HCT116 (cell line): ENCODE results near the gene DBNDD2. TPM values are rescaled to one million over a fixed set of nuclear protein-coding genes. Genes with fewer than 3 reads are reported as not detected.

Source experiments
- ATAC-seq: fragments of 200-7000 bp; cut with Tn5 transposase; 2 replicates; pipeline ENCODE4 v1.9.1; 2020; ENCODE audit warnings: mild to moderate bottlenecking, moderate library complexity
- BruUV-seq: library from RNA; stranded (reverse); fragments of 400-500 nt; replicated peaks from 2 replicates; lab custom pipeline; 2021; lab: Mats Ljungman, UMichigan
- CTCF ChIA-PET: fragments of 300-600 bp; sonication (Branson Sonifier 250); formaldehyde crosslinking; loops from one replicate; lab custom pipeline; 2021; ENCODE audit warnings: antibody characterized with exemption; lab: Charles Lee
- POLR2A ChIA-PET: fragments of 300-600, 350-600 bp; sonication (Branson Sonifier 250); formaldehyde crosslinking; loops from one replicate; lab custom pipeline; 2021; ENCODE audit warnings: antibody characterized with exemption; lab: Charles Lee
- RAD21 ChIA-PET, 2 experiments: fragments of 300-600 bp; sonication (Branson Sonifier 250); formaldehyde crosslinking; loops; one replicate each; lab custom pipeline; 2023; ENCODE audit warnings: low total read pairs in 2 of 2; ENCODE audit not compliant: uncharacterized antibody in 2 of 2, unreplicated experiment in 2 of 2, low non-redundant PET in 1 of 2; lab: Charles Lee
- DNase-seq: peaks from one replicate; pipeline ENCODE4 v3.0.0-alpha.2; 2010; ENCODE audit warnings: low read depth, low spot score
- H2AFZ ChIP-seq: fragments of 200-600 bp; shearing (Covaris generic), sonication (generic); 2 replicates; pipeline ENCODE4 v1.6.1; 2017; ENCODE audit warnings: low read depth, mixed run types, mixed read lengths, antibody characterized with exemption, low read length; ENCODE audit not compliant: poor library complexity, severe bottlenecking
- H3K27ac ChIP-seq: 2 replicates; pipeline ENCODE4 v1.5.1; 2012; ENCODE audit warnings: low read depth, low read length
- H3K27me3 ChIP-seq: fragments of 200-600 bp; sonication (generic); 2 replicates; pipeline ENCODE4 v1.6.1; 2016; ENCODE audit warnings: mixed run types, low read length, mixed read lengths; ENCODE audit not compliant: insufficient read depth
- H3K36me3 ChIP-seq, 2 experiments: fragments of 200-500 bp in 1 of 2; fragments of 200-600 bp in 1 of 2; sonication (Bioruptor generic) in 1 of 2; sonication (generic) in 1 of 2; 2 replicates each; pipeline versions ENCODE4 v1.5.1 to v1.6.1; 2014 to 2016; ENCODE audit warnings: low read length in 2 of 2, inconsistent platforms in 1 of 2, mixed read lengths in 1 of 2, mixed run types in 1 of 2; ENCODE audit not compliant: insufficient read depth in 2 of 2, control insufficient read depth in 1 of 2
- H3K4me1 ChIP-seq, 2 experiments: fragments of 200-600 bp in 1 of 2; sonication (generic) in 1 of 2; 2 replicates each; pipeline versions ENCODE4 v1.5.1 to v1.6.1; 2012 to 2017; ENCODE audit warnings: low read length in 2 of 2, inconsistent platforms in 1 of 2, mild to moderate bottlenecking in 1 of 2, mixed read lengths in 1 of 2, mixed run types in 1 of 2, moderate library complexity in 1 of 2; ENCODE audit not compliant: insufficient read depth in 2 of 2, control insufficient read depth in 1 of 2
- H3K4me2 ChIP-seq: fragments of 200-600 bp; sonication (generic); 2 replicates; pipeline ENCODE4 v1.6.1; 2017; ENCODE audit warnings: mixed run types, low read length, mixed read lengths
- H3K4me3 ChIP-seq, 2 experiments: fragments of 200-600 bp in 1 of 2; sonication (generic) in 1 of 2; replicated peaks in 1 of 2; 2 replicates each; pipeline ENCODE4 v1.5.1; 2011 to 2016; ENCODE audit warnings: low read length in 2 of 2, control low read depth in 1 of 2, low read depth in 1 of 2, mild to moderate bottlenecking in 1 of 2, mixed read lengths in 1 of 2, mixed run types in 1 of 2
- H3K79me2 ChIP-seq: fragments of 200-600 bp; sonication (generic); 2 replicates; pipeline ENCODE4 v1.6.1; 2017; ENCODE audit warnings: mild to moderate bottlenecking, mixed run types, low read length, moderate library complexity, mixed read lengths; ENCODE audit not compliant: insufficient read depth
- H3K9ac ChIP-seq: fragments of 200-600 bp; sonication (generic); 2 replicates; pipeline ENCODE4 v1.6.1; 2016; ENCODE audit warnings: low read length, mixed read lengths
- H3K9me2 ChIP-seq: fragments of 200-600 bp; sonication (generic), shearing (Covaris generic); 2 replicates; pipeline ENCODE4 v1.6.1; 2017; ENCODE audit warnings: mixed run types, mild to moderate bottlenecking, moderate library complexity; ENCODE audit not compliant: insufficient read depth
- H3K9me3 ChIP-seq, 2 experiments: fragments of 200-500 bp in 1 of 2; fragments of 200-600 bp in 1 of 2; sonication (Bioruptor generic) in 1 of 2; sonication (generic) in 1 of 2; 2 replicates each; pipeline ENCODE4 v1.6.1; 2014 to 2017; ENCODE audit warnings: low read length in 2 of 2, mixed read lengths in 2 of 2, inconsistent platforms in 1 of 2, low read depth in 1 of 2, mild to moderate bottlenecking in 1 of 2, mixed run types in 1 of 2, moderate library complexity in 1 of 2; ENCODE audit not compliant: control insufficient read depth in 1 of 2, insufficient read depth in 1 of 2
- H4K20me1 ChIP-seq: fragments of 200-600 bp; sonication (generic), shearing (Covaris generic); 2 replicates; pipeline ENCODE4 v1.6.1; 2017; ENCODE audit warnings: mixed run types, mild to moderate bottlenecking, moderate library complexity; ENCODE audit not compliant: insufficient read depth
- CBX3 ChIP-seq: IDR thresholded peaks from 2 replicates; pipeline ENCODE4 v1.6.1; 2012; ENCODE audit warnings: low read depth
- CTCF ChIP-seq, 3 experiments: fragments of 200-600 bp in 1 of 3; sonication (generic) in 1 of 3; IDR thresholded peaks in 2 of 3; conservative IDR thresholded peaks in 1 of 3; 2 replicates each; pipeline ENCODE4 v1.5.1; 2012 to 2017; ENCODE audit warnings: low read depth in 2 of 3, low read length in 2 of 3, antibody characterized with exemption in 1 of 3, borderline replicate concordance in 1 of 3, control low read depth in 1 of 3, mild to moderate bottlenecking in 1 of 3, mixed read lengths in 1 of 3, mixed run types in 1 of 3, moderate library complexity in 1 of 3; ENCODE audit not compliant: insufficient read depth in 1 of 3
- ELF1 ChIP-seq: IDR thresholded peaks from 2 replicates; pipeline ENCODE4 v1.6.1; 2012; ENCODE audit warnings: low read depth, borderline replicate concordance
- EZH2 ChIP-seq: fragments of 200-600 bp; sonication (generic); IDR thresholded peaks from 2 replicates; pipeline ENCODE4 v1.6.1; 2017; ENCODE audit warnings: antibody characterized with exemption, mixed run types
- JUND ChIP-seq: IDR thresholded peaks from 2 replicates; pipeline ENCODE4 v1.6.1; 2012
- POLR2A ChIP-seq: IDR thresholded peaks from 2 replicates; pipeline ENCODE4 v1.7.0; 2011; ENCODE audit warnings: borderline replicate concordance; ENCODE audit not compliant: insufficient read depth, insufficient read length; ENCODE audit errors: extremely low read depth
- POLR2AphosphoS5 ChIP-seq: IDR thresholded peaks from 2 replicates; pipeline ENCODE4 v1.6.1; 2011; ENCODE audit warnings: mild to moderate bottlenecking, low read depth, low read length, moderate library complexity
- RAD21 ChIP-seq: IDR thresholded peaks from 2 replicates; pipeline ENCODE4 v1.6.1; 2012; ENCODE audit warnings: low read depth, mild to moderate bottlenecking
- SP1 ChIP-seq: IDR thresholded peaks from 2 replicates; pipeline ENCODE4 v1.6.1; 2012; ENCODE audit warnings: low read depth
- SRF ChIP-seq: IDR thresholded peaks from 2 replicates; pipeline ENCODE4 v1.6.1; 2012; ENCODE audit warnings: low read depth
- YY1 ChIP-seq: IDR thresholded peaks from 2 replicates; pipeline ENCODE4 v1.6.1; 2011; ENCODE audit warnings: low read length, low read depth, moderate library complexity, mild to moderate bottlenecking; ENCODE audit not compliant: insufficient replicate concordance; ENCODE audit errors: extremely low read depth
- intact Hi-C: fragments of 100-400 bp; cut with micrococcal nuclease; formaldehyde crosslinking; loops from 2 replicates; pipeline ENCODE4 v1.10.0; 2022
- total RNA-seq: library from RNA; stranded (reverse); gene quantifications from one replicate; pipeline ENCODE4 v1.2.1, GENCODE V29; 2021; ENCODE audit not compliant: unreplicated experiment
- TF ChIP-seq, protein P1 (sequence below): IDR thresholded peaks from 2 replicates; pipeline ENCODE4 v1.6.1; 2012
- TF ChIP-seq, protein P2 (sequence below): IDR thresholded peaks from 2 replicates; pipeline ENCODE4 v1.6.1; 2012
- TF ChIP-seq, protein P3 (sequence below): IDR thresholded peaks from 2 replicates; pipeline ENCODE4 v1.6.1; 2011; ENCODE audit warnings: mild to moderate bottlenecking, low read length, moderate library complexity; ENCODE audit not compliant: insufficient replicate concordance; ENCODE audit errors: extremely low read depth

The DBNDD2 gene
- total RNA-seq, 1 experiment from 2014 or later, result 44.2 TPM

GRCh38 chr20:45408646-45409213, 641 bp downstream of the DBNDD2 start:
- no peak for ATAC-seq
- H3K27ac ChIP-seq, result no peak overlapping the region
- H3K4me2 ChIP-seq, result no peak overlapping the region
- no peaks in the 10 kb centered on the region for H3K27me3 ChIP-seq
- no peaks in the 10 kb centered on the region for H3K9me2 ChIP-seq
- H2AFZ ChIP-seq, result no peak overlapping the region
- ChIA-PET CTCF (interaction anchor here (0.6 kb wide), 1 partner anchor 28 kb away, joined by 3 read pairs; no protein-coding TSS in a partner anchor), POLR2A (interaction anchor here (0.8 kb wide), 1 partner anchor 28 kb away, joined by 3 read pairs; no protein-coding TSS in a partner anchor), RAD21 (no interaction called here)
- H3K79me2 ChIP-seq, result peaks cover 15% of the 10 kb centered on the region; the same call in 1 of the 2 replicates
- H3K36me3 ChIP-seq, result peaks cover 8 to 11% of the 10 kb centered on the region in 2 experiments; a peak in 2 of 4 replicates
- no TSS peak for BruUV-seq
- no peaks in the 10 kb centered on the region for H4K20me1 ChIP-seq
- no peak overlapping the region for H3K9ac ChIP-seq
- H3K4me1 ChIP-seq, result peaks cover 5 to 24% of the 10 kb centered on the region in 2 experiments; a peak in 3 of 4 replicates
- H3K4me3 ChIP-seq, result no peak overlapping the region
- TF ChIP-seq SRF (no peak), POLR2A (no peak), CBX3 (no peak), YY1 (no peak), EZH2 (no peak)
- TF ChIP-seq, protein P1, sequence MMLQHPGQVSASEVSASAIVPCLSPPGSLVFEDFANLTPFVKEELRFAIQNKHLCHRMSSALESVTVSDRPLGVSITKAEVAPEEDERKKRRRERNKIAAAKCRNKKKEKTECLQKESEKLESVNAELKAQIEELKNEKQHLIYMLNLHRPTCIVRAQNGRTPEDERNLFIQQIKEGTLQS, result no peak
- intact Hi-C loops, result no loop called here
- DNase-seq, result no peak
- no peaks in the 10 kb centered on the region for H3K9me3 ChIP-seq

DNA sequence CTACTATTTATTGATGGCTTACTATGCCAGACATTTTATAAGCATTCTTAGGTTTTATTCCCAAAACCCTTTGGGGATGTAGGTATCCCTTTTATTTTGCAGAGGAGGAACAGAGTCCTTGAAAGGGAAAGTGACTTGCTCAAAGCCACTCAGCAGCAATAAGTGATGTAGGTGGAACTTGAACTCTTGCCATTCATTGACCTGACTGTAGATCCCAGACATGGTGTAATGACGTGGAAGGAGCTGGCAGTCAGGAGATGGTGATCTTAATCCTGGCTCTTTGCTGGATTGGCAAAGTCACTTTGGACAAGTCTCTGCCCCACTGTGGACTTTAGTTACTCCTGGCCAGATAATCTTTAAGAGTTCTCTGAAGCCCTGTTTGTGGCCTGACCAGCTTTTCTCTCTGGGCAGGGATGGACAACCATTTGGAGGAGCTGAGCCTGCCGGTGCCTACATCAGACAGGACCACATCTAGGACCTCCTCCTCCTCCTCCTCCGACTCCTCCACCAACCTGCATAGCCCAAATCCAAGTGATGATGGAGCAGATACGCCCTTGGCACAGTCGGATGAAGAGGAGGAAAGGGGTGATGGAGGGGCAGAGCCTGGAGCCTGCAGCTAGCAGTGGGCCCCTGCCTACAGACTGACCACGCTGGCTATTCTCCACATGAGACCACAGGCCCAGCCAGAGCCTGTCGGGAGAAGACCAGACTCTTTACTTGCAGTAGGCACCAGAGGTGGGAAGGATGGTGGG, 1.6 kb downstream of the DBNDD2 start:
- H3K36me3 ChIP-seq, result peaks cover 8 to 11% of the 10 kb centered on the region in 2 experiments; a peak in 2 of 4 replicates
- no peak for ATAC-seq
- H3K4me2 ChIP-seq, result no peak overlapping the region
- ChIA-PET CTCF (no interaction called here), POLR2A (interaction anchor here (0.8 kb wide), 1 partner anchor 27 kb away, joined by 3 read pairs; no protein-coding TSS in a partner anchor), RAD21 (no interaction called here)
- no peaks in the 10 kb centered on the region for H3K9me3 ChIP-seq
- H2AFZ ChIP-seq, result no peak overlapping the region
- no peak overlapping the region for H3K27ac ChIP-seq
- no peak for DNase-seq
- no peak overlapping the region for H3K9ac ChIP-seq
- H3K4me1 ChIP-seq, result peaks cover 5 to 24% of the 10 kb centered on the region in 2 experiments; a peak in 3 of 4 replicates
- H3K27me3 ChIP-seq, result no peaks in the 10 kb centered on the region
- intact Hi-C loops, result no loop called here
- BruUV-seq, result no TSS peak
- H4K20me1 ChIP-seq, result no peaks in the 10 kb centered on the region
- H3K4me3 ChIP-seq, result no peak overlapping the region
- H3K9me2 ChIP-seq, result no peaks in the 10 kb centered on the region
- peaks cover 15% of the 10 kb centered on the region; the same call in 1 of the 2 replicates for H3K79me2 ChIP-seq
- TF ChIP-seq ELF1, result no peak
- TF ChIP-seq, protein P2, sequence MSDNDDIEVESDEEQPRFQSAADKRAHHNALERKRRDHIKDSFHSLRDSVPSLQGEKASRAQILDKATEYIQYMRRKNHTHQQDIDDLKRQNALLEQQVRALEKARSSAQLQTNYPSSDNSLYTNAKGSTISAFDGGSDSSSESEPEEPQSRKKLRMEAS, result no peak
- no peak for TF ChIP-seq RAD21
- TF ChIP-seq CBX3, result no peak
- no peak for TF ChIP-seq CTCF (IDR thresholded peaks at IDR 0.05 in 2 of 3, conservative IDR thresholded peaks at IDR 0.05 in 1 of 3; ENCODE audit: borderline replicate concordance in 1 of 3, insufficient read depth in 1 of 3, low read depth in 2 of 3, low read length in 2 of 3)
- TF ChIP-seq POLR2AphosphoS5, result no peak
- TF ChIP-seq JUND, result no peak
- no peak for TF ChIP-seq SP1
- TF ChIP-seq, protein P3, sequence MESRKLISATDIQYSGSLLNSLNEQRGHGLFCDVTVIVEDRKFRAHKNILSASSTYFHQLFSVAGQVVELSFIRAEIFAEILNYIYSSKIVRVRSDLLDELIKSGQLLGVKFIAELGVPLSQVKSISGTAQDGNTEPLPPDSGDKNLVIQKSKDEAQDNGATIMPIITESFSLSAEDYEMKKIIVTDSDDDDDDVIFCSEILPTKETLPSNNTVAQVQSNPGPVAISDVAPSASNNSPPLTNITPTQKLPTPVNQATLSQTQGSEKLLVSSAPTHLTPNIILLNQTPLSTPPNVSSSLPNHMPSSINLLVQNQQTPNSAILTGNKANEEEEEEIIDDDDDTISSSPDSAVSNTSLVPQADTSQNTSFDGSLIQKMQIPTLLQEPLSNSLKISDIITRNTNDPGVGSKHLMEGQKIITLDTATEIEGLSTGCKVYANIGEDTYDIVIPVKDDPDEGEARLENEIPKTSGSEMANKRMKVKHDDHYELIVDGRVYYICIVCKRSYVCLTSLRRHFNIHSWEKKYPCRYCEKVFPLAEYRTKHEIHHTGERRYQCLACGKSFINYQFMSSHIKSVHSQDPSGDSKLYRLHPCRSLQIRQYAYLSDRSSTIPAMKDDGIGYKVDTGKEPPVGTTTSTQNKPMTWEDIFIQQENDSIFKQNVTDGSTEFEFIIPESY, result no peak
